ENCODE results near the gene FGD5.

GRCh38 chr3:14789221-14789620 lies 29.5 kb upstream of the FGD5 start:
- no peak for TF ChIP-seq HES1 (IDR thresholded peaks at IDR 0.05; ENCODE audit: low read depth)
- no peak for TF ChIP-seq SMC3 (conservative IDR thresholded peaks at IDR 0.05; ENCODE audit: insufficient read depth, low read depth, low read length)
- TF ChIP-seq CTCF (IDR thresholded peaks at IDR 0.05 in 2 of 3, conservative IDR thresholded peaks at IDR 0.05 in 1 of 3; ENCODE audit: insufficient read depth in 2 of 3, low read depth in 1 of 3, low read length in 3 of 3) = no peak
- no peak for TF ChIP-seq ATF3 (IDR thresholded peaks at IDR 0.05)
- TF ChIP-seq ATF3 (CRISPR knock-in tag; conservative IDR thresholded peaks at IDR 0.05) = no peak
- TF ChIP-seq POLR2AphosphoS5 (IDR thresholded peaks at IDR 0.05; ENCODE audit: control insufficient read depth, insufficient read depth, low read depth, low read length) = no peak
- TF ChIP-seq JUN (IDR thresholded peaks at IDR 0.05; ENCODE audit: borderline replicate concordance, low read depth, low read length) = no peak
- TF ChIP-seq JUN (CRISPR knock-in tag; IDR thresholded peaks at IDR 0.05; ENCODE audit: borderline replicate concordance) = no peak
- TF ChIP-seq ARNT (IDR thresholded peaks at IDR 0.05) = no peak
- TF ChIP-seq MTF1 (CRISPR knock-in tag; IDR thresholded peaks at IDR 0.05; ENCODE audit: borderline replicate concordance) = no peak
- no peak for TF ChIP-seq ZNF699 (CRISPR knock-in tag; IDR thresholded peaks at IDR 0.05; ENCODE audit: insufficient replicate concordance)
- no peak for TF ChIP-seq TAF1 (IDR thresholded peaks at IDR 0.05; ENCODE audit: control insufficient read depth, extremely low read depth, insufficient read depth, low read length, severe bottlenecking)
- TF ChIP-seq SAFB (IDR thresholded peaks at IDR 0.05; ENCODE audit: borderline replicate concordance, low read depth, low read length) = no peak
- TF ChIP-seq POLR2A (conservative IDR thresholded peaks at IDR 0.05) = no peak
- no peak for TF ChIP-seq ZZZ3 (IDR thresholded peaks at IDR 0.05)
- TF ChIP-seq KLF16 (IDR thresholded peaks at IDR 0.05) = no peak

Measured in K562 (cell line).